ENCODE data around the gene LTBP3. TPM values are rescaled to one million over a fixed set of nuclear protein-coding genes. Genes with fewer than 3 reads are reported as not detected.
A peak's percentile ranks its signal among the peaks of the same experiment; 100 is the strongest.

The LTBP3 gene
- total and polyA plus RNA-seq, 9 of the 15 experiments (the other 6 are each of a cell fraction or from before 2014, with no cell fraction given) = 0.06 to 20.5 (median 4.8) TPM

- TF ChIP-seq ZNF318 (IDR thresholded peaks at IDR 0.05; ENCODE audit: borderline replicate concordance in 1 of 2, low read depth in 1 of 2) (no peak), SIN3B (IDR thresholded peaks at IDR 0.05; ENCODE audit: low read depth) (0 out of 2 replicates have a peak, but pooled peaks have one; percentile 21), GATAD2B (IDR thresholded peaks at IDR 0.05; ENCODE audit: borderline replicate concordance) (peak; percentile 85), ZEB2 (IDR thresholded peaks at IDR 0.05) (no peak), KLF10 (CRISPR knock-in tag; IDR thresholded peaks at IDR 0.05) (no peak), NFIC (IDR thresholded peaks at IDR 0.05) (no peak; the same call in 1 of the 2 replicates), ZNF232 (CRISPR knock-in tag; IDR thresholded peaks at IDR 0.05) (no peak), NFATC3 (IDR thresholded peaks at IDR 0.05) (no peak), EP300 (IDR thresholded peaks at IDR 0.05; ENCODE audit: low read length) (0 out of 2 replicates have a peak, but pooled peaks have one; percentile 24), RB1 (IDR thresholded peaks at IDR 0.05; ENCODE audit: low read depth) (peak; percentile 96), SREBF2 (CRISPR knock-in tag; IDR thresholded peaks at IDR 0.05) (no peak), ZNF77 (CRISPR knock-in tag; IDR thresholded peaks at IDR 0.05) (no peak), TEAD4 (IDR thresholded peaks at IDR 0.05; ENCODE audit: low read length) (no peak), TEAD4 (CRISPR knock-in tag; IDR thresholded peaks at IDR 0.05; ENCODE audit: borderline replicate concordance) (no peak), SMAD4 (CRISPR knock-in tag; conservative IDR thresholded peaks at IDR 0.05) (peak; percentile 94), POLR3G (IDR thresholded peaks at IDR 0.05; ENCODE audit: extremely low read depth, insufficient read length, insufficient replicate concordance) (no peak), FUS (optimal IDR thresholded peaks at IDR 0.05; ENCODE audit: low read depth, low read length) (peak; percentile 43), SMAD1 (IDR thresholded peaks at IDR 0.05; ENCODE audit: low read depth, low read length, partially characterized antibody) (no peak), TSHZ1 (CRISPR knock-in tag; IDR thresholded peaks at IDR 0.05) (no peak)
These were observed 16.1 kb upstream of the LTBP3 start (continued) for GRCh38 chr11:65574109-65574810.
